ENCODE results near the gene SYNPR.
"Not testable (repeated sequence)": the region's sequence is repeated elsewhere in the genome, so short reads cannot be mapped to it uniquely, and the experiment has no call there.

Gene SYNPR

DNA sequence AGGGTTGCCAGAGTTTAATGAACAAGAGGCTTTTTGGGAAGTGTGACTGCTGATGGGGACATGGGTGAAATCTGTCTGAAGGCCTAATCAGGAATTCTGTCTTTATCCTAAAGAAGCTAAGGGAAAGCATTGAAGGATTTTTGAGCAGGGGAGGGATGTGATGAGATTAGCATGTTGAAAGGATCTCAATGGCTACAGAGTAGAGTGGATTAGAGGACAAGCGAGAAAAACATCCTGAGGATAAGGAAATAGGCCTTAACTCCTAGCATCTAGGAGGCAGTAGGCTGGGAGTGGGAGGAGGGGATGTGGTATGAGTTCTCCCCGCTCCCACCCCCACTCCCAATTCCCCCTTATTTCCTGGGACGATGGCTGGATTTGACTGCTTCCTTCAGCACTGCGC is 339.3 kb downstream of the SYNPR start:
- DNase-seq (ENCODE audit: low read depth in 3 of 3) = no peak

DNA sequence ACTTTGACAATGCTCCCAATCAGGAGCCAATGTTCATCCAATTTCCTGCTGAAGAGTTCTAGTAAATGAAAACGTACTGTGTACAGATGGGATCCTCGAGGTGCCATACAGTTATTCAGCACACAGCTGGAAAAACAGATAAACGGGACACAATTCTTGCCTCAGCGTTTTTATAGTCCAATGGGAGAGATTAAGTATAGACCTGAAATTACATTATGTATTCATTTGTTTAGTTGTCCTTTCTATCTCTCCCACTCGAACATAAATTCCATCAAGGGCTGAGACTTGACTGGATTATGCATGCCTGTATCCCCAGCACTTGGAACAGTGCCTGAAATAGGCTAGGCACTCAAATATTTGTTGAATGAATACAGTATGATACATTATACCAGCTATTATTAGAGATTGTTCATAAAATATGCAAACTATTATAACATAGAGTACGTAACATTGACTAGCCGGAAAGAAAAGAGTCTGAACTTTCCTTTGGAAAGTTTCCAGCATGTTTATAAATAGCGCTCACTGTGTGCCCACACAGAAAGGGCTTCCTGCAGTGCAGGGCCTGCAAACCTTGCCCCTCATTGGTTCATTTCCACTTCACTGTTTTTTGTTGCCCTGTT is 346.9 kb downstream of the SYNPR start:
- DNase-seq (ENCODE audit: low read depth in 3 of 3) = no peak

DNA sequence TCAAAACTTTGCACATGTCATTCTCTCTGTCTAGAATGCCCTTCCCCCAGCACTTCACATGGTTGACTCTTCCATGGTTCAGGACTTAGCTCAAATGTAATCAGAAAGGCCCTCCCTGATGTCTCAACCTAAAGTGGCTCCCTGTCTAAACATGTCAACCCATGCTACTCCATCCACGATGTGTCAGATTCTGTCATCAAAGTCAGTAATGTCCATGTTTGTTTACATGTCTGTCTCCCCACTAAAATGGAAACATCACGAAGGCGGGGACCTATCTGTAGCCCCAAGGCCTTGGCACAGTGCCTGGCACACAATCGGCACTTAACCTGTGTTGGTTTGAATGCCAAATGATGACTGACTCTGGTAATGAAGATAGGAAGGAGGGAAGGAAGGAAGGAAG is 353.6 kb downstream of the SYNPR start:
- DNase-seq (ENCODE audit: low read depth in 3 of 3) = no peak

- DNase-seq (ENCODE audit: low read depth in 3 of 3) = no peak
These were observed 357.1 kb downstream of the SYNPR start for GRCh38 chr3:63635186-63635585.

GRCh38 chr3:63639806-63640205 is 361.7 kb downstream of the SYNPR start:
- DNase-seq (ENCODE audit: low read depth in 3 of 3) = no peak

- DNase-seq (ENCODE audit: low read depth in 3 of 3) = no peak
These were observed 364.4 kb downstream of the SYNPR start for GRCh38 chr3:63642488-63642887.

GRCh38 chr3:63644212-63644797 is 366.2 kb downstream of the SYNPR start:
- no peak for DNase-seq (ENCODE audit: low read depth in 3 of 3)

GRCh38 chr3:63644928-63645781 is 367.0 kb downstream of the SYNPR start:
- not testable (repeated sequence) for DNase-seq (ENCODE audit: low read depth in 3 of 3)

GRCh38 chr3:63652066-63652725 is 374.1 kb downstream of the SYNPR start, which contains the start of gene SNTN:
Gene SNTN (plus strand): TSS chr3:63652675. CDS start chr3:63652688, 13 bp downstream.
- DNase-seq (ENCODE audit: low read depth in 3 of 3) = no peak

- DNase-seq (ENCODE audit: low read depth in 3 of 3) = no peak
These were observed 376.1 kb downstream of the SYNPR start for GRCh38 chr3:63654211-63654610.

GRCh38 chr3:63654931-63655330 is 376.8 kb downstream of the SYNPR start:
- DNase-seq (ENCODE audit: low read depth in 3 of 3) = no peak

GRCh38 chr3:63655519-63655918 is 377.4 kb downstream of the SYNPR start:
- DNase-seq (ENCODE audit: low read depth in 3 of 3) = no peak

- DNase-seq (ENCODE audit: low read depth in 3 of 3) = no peak
These were observed 378.7 kb downstream of the SYNPR start for GRCh38 chr3:63656786-63657185.

- no peak for DNase-seq (ENCODE audit: low read depth in 3 of 3)
These were observed 383.1 kb downstream of the SYNPR start for GRCh38 chr3:63661242-63661641.

- DNase-seq (ENCODE audit: low read depth in 3 of 3) = no peak
These were observed 383.9 kb downstream of the SYNPR start for GRCh38 chr3:63662011-63662410.

DNA sequence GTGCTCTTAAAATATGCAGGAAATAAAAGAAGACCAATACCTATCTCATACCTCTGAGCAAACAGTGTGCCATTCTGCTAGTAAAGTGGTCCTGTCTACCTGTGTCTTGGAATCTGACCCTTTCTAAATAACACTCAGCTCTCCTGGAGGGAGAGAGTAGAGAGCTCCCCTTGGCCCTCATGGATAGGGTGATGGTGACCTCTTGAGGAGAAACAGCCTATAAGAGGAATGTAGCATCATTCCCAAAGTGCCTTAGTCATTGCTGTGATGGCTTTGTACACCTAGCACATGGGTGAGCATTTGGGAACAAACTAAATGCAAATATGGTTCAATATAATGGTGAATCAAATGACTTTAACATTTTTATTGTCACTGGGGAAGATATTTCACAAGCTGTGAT is 384.4 kb downstream of the SYNPR start:
- no peak for DNase-seq (ENCODE audit: low read depth in 3 of 3)

Measured in stimulated activated CD4-positive, alpha-beta T cell treated with anti-CD3 and anti-CD28 coated beads, TNF-alpha, amount 100 ng/mL, for 24 hours (primary cell).